Suppressor macrophage treated with lipopolysaccharide for 4 hours (primary cell): Measurements from ENCODE around the gene DOCK4.

Experiments
- DNase-seq: peaks from one replicate; pipeline ENCODE4 v3.0.0-alpha.2; 2020

DOCK4 gene

GRCh38 chr7:112190120-112190519 lies 16.1 kb downstream of the DOCK4 start:
- DNase-seq = no peak

DNA sequence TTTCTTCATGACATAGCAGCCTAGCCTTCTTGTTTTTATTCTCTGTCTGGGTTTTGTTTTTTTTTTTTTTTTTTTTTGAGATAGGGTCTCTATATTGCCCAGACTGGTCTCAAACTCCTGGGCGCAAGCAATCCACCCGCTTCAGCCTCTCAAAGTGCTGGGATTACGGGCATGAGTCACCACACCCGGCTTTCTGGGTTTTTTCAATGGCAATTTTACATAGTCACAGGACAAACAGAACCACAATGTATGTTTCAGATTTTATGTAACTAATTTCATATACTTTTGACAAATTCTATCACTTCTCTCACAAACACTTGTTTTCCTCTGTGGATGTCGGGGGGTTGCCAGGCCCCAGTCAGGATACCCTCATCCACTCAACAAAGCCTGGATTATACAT lies 16.5 kb downstream of the DOCK4 start:
- DNase-seq = no peak

DNA sequence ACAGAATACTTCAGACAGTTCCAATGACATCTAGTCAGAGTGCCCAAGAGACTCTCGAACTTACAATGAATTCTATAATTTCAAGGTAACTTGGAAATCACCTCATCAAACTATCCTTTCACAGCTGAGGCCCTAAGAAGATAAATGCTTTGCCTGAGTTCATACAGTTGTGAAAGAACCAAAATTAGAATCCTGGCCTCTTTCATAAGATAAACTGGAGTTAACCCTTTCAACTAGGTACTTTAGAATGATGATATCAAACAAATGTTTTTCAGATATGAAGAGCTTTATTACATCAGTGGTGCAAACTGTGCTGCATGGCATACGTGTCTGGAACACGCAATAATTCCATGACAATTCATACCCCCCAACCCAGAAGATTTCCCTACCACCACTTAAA lies 17.9 kb downstream of the DOCK4 start:
- no peak for DNase-seq

GRCh38 chr7:112186300-112186699 lies 19.9 kb downstream of the DOCK4 start:
- DNase-seq = no peak

GRCh38 chr7:112185005-112185834 lies 21.0 kb downstream of the DOCK4 start:
- DNase-seq = no peak

DNA sequence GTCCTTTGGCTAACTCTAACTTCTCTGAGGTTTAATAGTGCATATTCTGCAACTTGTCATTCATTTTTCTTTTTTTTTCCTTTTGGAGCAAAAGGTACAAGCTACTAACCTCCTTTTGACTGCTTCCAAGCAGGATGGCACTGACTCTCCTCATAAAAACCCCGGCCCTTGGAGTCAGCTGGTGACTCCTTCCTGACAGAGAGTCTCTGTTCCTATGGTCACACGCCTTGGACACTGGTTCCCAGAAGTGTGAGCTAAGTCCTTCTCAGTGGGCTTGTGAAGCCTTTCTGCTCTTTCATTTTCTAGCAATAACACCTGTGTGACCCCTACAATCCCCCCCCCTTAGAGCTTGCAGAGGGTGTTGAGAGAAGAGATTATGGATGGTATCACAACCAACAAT lies 21.7 kb downstream of the DOCK4 start:
- no peak for DNase-seq

DNA sequence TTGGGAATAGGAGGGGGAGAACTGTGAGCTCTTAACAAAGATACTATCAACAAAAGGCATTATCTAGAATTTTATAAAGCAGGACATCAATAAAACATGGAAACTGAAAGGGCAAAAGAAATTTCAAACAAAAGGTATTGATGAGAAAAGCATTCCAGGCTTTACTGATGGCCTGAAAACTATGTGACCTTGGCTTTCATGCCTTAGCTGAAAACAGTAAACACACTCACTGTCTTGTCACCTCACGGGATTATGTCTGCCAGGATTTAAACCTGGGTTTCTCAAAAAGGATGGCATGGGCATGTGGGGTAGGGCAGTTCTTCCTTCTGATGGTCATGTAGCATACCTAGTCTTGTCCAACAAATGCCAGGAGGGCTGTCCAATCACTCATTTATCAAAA lies 22.9 kb downstream of the DOCK4 start:
- DNase-seq = no peak

DNA sequence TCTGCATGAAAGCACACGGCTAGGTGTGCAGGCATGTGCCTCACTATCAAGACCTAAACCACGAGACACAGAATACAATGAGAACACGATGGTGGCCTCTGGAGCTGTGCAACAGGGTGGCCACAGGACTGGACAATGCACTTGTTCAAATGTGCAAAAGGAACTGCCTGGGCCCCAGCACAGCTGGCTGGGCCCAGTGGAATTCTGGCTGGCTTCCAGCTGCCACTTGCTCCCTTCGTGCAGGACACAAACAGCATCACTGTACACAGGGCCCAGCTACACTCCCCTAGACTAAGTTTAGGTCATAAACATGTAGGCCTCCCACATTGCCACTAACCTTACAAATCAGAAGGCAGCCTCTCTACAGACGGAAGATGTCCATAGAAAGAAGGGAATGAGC lies 23.4 kb downstream of the DOCK4 start:
- DNase-seq = no peak

GRCh38 chr7:112180223-112180622 lies 26.0 kb downstream of the DOCK4 start:
- no peak for DNase-seq

DNA sequence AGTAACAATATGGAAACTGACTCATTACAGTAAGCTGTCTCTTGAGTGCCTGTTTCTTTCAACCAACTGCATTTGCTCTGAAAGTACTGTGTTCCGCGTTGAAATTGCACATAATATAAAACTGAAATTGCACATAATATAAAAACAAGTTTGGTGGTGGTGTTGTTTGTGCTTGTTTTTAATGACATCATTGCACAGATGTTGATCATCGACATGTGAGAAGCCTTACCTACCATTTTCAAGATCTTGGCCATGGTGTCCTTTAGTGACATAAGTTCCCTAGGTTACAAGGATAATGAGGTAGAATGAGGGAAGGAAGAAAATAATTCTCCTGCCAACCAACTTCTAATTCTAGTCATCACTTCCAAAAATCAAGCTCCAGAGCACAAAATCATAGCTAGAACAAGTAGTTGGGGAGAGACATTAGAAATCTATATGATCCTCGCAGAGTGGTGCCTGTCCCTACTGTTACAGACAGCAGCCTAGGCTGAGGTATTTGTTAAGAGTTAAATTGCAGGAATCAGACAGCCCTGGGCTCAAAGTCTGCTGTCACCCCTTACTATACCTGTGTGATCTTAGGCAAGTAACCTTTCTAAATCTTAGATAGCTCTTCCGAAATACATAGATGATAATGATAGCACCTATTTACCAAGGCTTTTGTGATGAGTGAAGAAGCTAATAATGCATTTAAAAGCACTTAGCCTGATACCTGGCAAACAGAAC lies 29.3 kb downstream of the DOCK4 start:
- no peak for DNase-seq

- no peak for DNase-seq
These were observed 30.0 kb downstream of the DOCK4 start for GRCh38 chr7:112176241-112176640.

DNA sequence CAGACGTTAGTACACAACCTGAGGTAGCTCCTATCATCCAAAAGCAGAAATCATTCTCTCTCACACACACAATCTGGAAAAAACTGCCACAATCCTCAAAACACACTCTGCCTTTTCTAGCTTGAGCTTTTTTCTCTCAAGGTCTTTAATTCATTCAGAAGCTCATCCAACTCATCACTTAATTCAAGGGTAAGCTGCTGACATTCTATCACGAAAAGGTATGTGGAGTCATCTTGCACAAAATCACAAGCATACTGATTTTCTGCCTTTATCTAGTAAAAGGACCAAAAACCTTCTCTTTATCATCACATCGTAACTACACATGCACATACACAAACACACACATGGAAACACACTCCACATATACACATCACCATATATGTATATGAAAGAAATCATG lies 32.0 kb downstream of the DOCK4 start:
- no peak for DNase-seq

DNA sequence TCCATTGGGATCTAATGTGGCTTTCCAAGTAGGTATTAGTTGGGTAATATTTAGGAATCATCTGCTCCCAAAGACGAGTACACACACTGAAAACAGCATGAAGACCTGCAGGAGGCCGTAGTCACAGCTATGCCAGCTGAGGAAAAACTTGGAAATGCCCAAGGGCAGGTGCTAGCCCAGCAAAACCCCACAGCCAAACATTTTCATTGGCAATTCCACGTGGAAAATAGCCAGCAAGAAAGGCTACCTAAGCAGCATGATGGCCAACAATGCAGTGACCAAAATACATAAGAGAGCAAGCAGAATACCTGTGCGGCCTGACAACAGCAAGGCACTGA lies 32.7 kb downstream of the DOCK4 start:
- no peak for DNase-seq

DNA sequence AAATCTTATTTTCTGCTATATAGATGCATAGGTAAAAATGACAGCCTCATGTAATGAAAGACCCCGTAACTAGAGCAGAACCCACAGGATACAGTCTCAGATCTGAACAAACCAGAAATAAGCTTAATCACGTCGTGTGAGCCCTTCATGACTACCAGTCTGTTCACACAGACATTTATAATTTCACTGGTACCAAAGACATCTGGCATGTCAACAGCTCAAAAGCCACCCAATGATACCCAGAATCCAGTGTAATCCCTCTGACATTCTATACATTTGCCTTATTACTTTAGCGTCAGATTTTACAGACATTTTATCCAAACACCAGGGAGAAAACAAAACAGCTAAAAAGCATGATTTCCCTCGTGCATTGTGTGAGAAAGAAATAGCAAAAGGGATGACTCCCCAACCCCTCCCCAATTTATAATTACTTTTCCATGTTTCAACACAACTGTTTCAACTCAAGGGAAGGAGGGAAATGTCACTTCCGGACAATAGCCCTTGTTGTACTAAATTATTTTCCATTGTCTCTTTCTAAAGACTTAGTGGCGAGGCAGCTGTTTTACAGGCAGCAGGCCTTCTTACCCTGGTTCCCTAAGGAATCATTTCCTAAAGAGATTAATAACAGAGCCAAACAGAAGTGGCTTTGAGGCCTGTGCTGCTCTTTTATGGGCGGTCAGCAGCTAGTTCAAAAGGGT lies 33.2 kb downstream of the DOCK4 start:
- no peak for DNase-seq

DNA sequence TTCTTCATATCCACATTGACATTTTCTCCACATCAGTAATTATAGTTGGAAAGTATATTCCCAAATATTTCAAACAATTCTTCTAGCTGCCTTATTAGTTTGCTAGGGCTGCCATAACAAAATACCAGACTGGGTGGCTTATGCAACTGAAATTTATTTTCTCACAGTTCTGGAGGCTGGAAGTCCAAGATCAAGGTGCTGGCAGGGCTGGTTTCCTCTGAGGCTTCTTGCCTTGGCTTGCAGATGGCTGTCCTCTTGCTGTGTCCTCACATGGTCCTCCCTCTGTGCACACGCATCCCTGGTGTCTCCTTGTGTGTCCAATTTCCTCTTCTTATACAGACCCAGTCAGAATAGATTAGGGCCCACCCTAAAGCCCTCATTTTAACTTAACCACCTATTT lies 34.5 kb downstream of the DOCK4 start:
- DNase-seq = no peak

DNA sequence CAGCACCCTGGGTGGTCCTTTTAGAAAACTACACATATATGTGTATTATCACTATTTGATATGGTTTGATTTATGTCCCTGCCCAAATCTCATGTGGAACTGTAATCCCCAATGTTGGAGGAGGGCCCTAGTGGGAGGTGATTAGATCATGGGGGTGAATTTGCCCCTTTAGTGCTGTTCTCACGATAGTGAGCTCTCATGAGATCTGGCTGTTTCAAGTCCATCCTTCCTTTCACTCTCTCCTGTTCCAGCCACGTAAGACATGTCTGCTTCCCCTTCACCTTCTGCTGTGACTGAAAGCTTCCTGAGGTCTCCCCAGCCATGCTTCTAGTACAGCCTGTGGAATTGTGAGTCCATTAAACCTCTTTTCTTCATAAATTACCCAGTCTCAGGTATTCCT lies 37.3 kb downstream of the DOCK4 start:
- no peak for DNase-seq

DNA sequence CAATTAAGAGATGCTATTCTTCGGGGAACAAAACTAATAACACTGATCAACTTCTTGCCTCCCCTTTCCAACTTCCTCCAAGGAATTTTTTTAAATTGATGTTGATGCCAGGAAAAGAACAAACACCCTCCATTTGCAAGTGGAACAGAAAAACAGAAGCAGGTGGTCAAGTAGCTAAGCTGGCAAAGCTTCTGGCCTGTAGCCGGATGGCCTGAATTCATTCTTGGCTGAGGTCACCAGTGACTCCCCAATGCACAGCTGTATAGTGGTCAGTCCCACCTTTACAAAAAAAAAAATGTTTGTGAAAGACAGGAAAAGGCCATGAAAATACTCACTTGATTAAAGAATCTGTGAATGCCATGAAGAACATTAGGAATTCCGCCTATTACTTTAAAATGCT lies 39.1 kb downstream of the DOCK4 start:
- DNase-seq = no peak

- no peak for DNase-seq
These were observed 43.3 kb downstream of the DOCK4 start for GRCh38 chr7:112162784-112163506.

DNA sequence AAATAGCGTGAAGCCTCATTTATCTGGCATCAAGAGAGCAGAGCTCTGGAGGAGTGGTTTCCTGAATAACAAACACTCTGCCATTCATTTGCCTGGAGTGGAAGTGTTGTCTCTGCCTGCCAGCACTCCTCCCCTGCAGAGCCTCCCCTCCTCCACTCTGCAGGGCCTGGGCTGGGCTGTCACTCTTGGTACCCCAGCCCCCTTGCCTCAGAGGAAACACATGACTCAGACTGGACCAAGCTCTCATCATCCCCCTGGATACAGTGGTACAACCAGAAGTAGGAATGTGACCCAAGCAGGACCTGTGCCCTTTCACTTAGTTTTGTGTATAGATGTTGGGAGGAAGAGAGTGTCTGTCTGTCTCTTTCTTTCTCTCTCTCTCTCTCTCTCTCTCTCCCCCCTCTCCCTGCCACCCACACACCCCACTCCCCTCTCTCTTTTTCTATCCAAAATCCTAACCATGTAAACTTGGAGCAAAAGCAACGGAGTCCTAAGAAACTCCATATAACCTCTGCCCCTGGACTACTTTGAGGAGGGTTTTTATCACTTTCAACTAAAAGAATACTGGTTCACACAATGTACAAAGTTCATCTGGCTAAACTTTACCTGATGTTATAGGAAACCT lies 43.9 kb downstream of the DOCK4 start:
- peak; percentile 32 for DNase-seq

- DNase-seq = no peak
These were observed 44.7 kb downstream of the DOCK4 start for GRCh38 chr7:112161253-112162141.

DNA sequence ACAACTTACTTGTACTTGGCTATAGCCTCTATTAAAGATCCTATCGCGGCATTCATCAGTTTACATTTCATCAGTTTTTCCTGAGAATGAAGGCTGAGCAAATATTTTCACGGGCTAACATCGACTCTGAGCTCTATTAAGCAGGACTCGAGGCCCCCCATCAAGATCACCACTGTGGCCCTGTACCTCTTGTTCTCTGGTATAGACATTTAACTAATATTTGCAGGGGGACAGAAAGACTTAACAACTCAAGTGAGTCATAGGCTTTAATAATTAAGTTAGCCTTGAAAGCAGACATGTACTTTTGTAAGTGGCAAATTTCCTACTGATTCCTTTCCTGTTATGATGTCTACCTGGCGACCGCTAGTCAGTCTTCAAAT lies 45.4 kb downstream of the DOCK4 start:
- no peak for DNase-seq
